Fibroblast of lung (primary cell): ENCODE results near the gene CHD6. TPM values are rescaled to one million over a fixed set of nuclear protein-coding genes. Genes with fewer than 3 reads are reported as not detected.

Experiments
- DNase-seq, 2 donors: peaks; one replicate each; pipeline versions ENCODE4 v3.0.0 to v3.0.0-alpha.2; 2010; ENCODE audit warnings: low read depth in 2 of 2
- H2AFZ ChIP-seq: 2 replicates; pipeline ENCODE4 v1.5.1; 2012; ENCODE audit warnings: low read length, control low read depth, inconsistent platforms
- H3K27ac ChIP-seq: 2 replicates; pipeline ENCODE4 v1.5.1; 2011; ENCODE audit warnings: low read length, control low read depth; ENCODE audit not compliant: insufficient read depth
- H3K27me3 ChIP-seq: 2 replicates; pipeline ENCODE4 v1.5.1; 2011; ENCODE audit warnings: mild to moderate bottlenecking, low read length; ENCODE audit not compliant: control insufficient read depth, insufficient read depth
- H3K36me3 ChIP-seq: 2 replicates; pipeline ENCODE4 v1.5.1; 2011; ENCODE audit warnings: low read length; ENCODE audit not compliant: control insufficient read depth, insufficient read depth
- H3K4me1 ChIP-seq: 2 replicates; pipeline ENCODE4 v1.5.1; 2011; ENCODE audit warnings: low read length; ENCODE audit not compliant: control insufficient read depth, insufficient read depth; ENCODE audit errors: extremely low read depth
- H3K4me2 ChIP-seq: 2 replicates; pipeline ENCODE4 v1.5.1; 2011; ENCODE audit warnings: low read length, control low read depth; ENCODE audit not compliant: insufficient read depth; ENCODE audit errors: extremely low read depth
- H3K4me3 ChIP-seq, 4 experiments: fragments of 200-600 bp in 1 of 4; sonication (generic) in 1 of 4; replicated peaks in 1 of 4; 2 replicates each; pipeline ENCODE4 v1.5.1; 2011 to 2016; ENCODE audit warnings: low read length in 4 of 4, low read depth in 3 of 4, mild to moderate bottlenecking in 3 of 4, control low read depth in 2 of 4, inconsistent platforms in 1 of 4, mixed read lengths in 1 of 4; ENCODE audit not compliant: insufficient read depth in 1 of 4; ENCODE audit errors: control extremely low read depth in 1 of 4
- H3K79me2 ChIP-seq: 2 replicates; pipeline ENCODE4 v1.5.1; 2012; ENCODE audit warnings: mild to moderate bottlenecking, low read length, inconsistent platforms; ENCODE audit not compliant: control insufficient read depth, insufficient read depth
- H3K9ac ChIP-seq: 2 replicates; pipeline ENCODE4 v1.5.1; 2011; ENCODE audit warnings: mild to moderate bottlenecking, low read length, control low read depth; ENCODE audit not compliant: insufficient read depth
- H3K9me3 ChIP-seq: 2 replicates; pipeline ENCODE4 v1.5.1; 2012; ENCODE audit warnings: low read depth, low read length; ENCODE audit not compliant: control insufficient read depth, insufficient read depth
- H4K20me1 ChIP-seq: 2 replicates; pipeline ENCODE4 v1.5.1; 2011; ENCODE audit warnings: low read length; ENCODE audit not compliant: control insufficient read depth, insufficient read depth; ENCODE audit errors: extremely low read depth
- CTCF ChIP-seq, 2 donors: IDR thresholded peaks in 1 of 2; conservative IDR thresholded peaks in 1 of 2; 1 replicate in 1 of 2; 2 replicates in 1 of 2; pipeline ENCODE4 v1.5.1; 2011 to 2012; ENCODE audit warnings: low read length in 2 of 2, control low read depth in 1 of 2, inconsistent platforms in 1 of 2, low read depth in 1 of 2, mild to moderate bottlenecking in 1 of 2
- EZH2 ChIP-seq: IDR thresholded peaks from 2 replicates; pipeline ENCODE4 v1.5.1; 2012; ENCODE audit warnings: low read length, control low read depth, mild to moderate bottlenecking; ENCODE audit errors: missing control alignments
- polyA plus RNA-seq, 2 donors: library from polyadenylated mRNA; depleted of rRNA in 1 of 2; stranded (reverse) in 1 of 2; unstranded in 1 of 2; fragments of >200 nt; gene quantifications; 2 replicates each; pipeline ENCODE4 v1.2.1, GENCODE V29; 2011 to 2012; ENCODE audit warnings: missing spikeins in 1 of 2
- total RNA-seq: library from RNA; depleted of rRNA; stranded (reverse); fragments of >200 nt; gene quantifications from 2 replicates; pipeline ENCODE4 v1.2.1, GENCODE V29; 2014

CHD6 gene
- total and polyA plus RNA-seq, 2 donors (not counting 1 experiment from before 2014, with no cell fraction given): 13.4 to 25.9 TPM

- TF ChIP-seq CTCF (conservative IDR thresholded peaks at IDR 0.05 in 1 of 2, IDR thresholded peaks at IDR 0.05 in 1 of 2; ENCODE audit: low read depth in 1 of 2, low read length in 2 of 2) (no peak), EZH2 (no peak)
- DNase-seq: peak in 1 of 2 donors; percentile 87
- no peak overlapping the region for H3K9ac ChIP-seq
These were observed 25.3 kb upstream of the CHD6 start for GRCh38 chr20:41643504-41643938.

GRCh38 chr20:41639630-41640029, 21.5 kb upstream of the CHD6 start:
- Histone ChIP-seq H4K20me1 (no peaks in the 10 kb centered on the region), H3K79me2 (no peaks in the 10 kb centered on the region), H3K4me2 (no peak overlapping the region), H3K27ac (no peak overlapping the region), H3K4me1 (no peaks in the 10 kb centered on the region), H3K36me3 (no peaks in the 10 kb centered on the region), H3K4me3 (no peak overlapping the region), H2AFZ (no peak overlapping the region), H3K9me3 (no peaks in the 10 kb centered on the region), H3K9ac (no peak overlapping the region), H3K27me3 (peaks cover 4% of the 10 kb centered on the region)
- DNase-seq: no peak
- TF ChIP-seq EZH2: no peak
- no peak for TF ChIP-seq CTCF (conservative IDR thresholded peaks at IDR 0.05 in 1 of 2, IDR thresholded peaks at IDR 0.05 in 1 of 2; ENCODE audit: low read depth in 1 of 2, low read length in 2 of 2)

More at GRCh38 chr20:41643504-41643938, 25.3 kb upstream of the CHD6 start:
- no peaks in the 10 kb centered on the region for H3K4me1 ChIP-seq
- no peaks in the 10 kb centered on the region for H4K20me1 ChIP-seq
- no peak overlapping the region for H3K4me2 ChIP-seq
- no peak overlapping the region for H2AFZ ChIP-seq
- H3K27ac ChIP-seq: no peak overlapping the region
- no peak overlapping the region for H3K4me3 ChIP-seq
- no peaks in the 10 kb centered on the region for H3K36me3 ChIP-seq
- no peaks in the 10 kb centered on the region for H3K9me3 ChIP-seq
- no peaks in the 10 kb centered on the region for H3K27me3 ChIP-seq
- H3K79me2 ChIP-seq: no peaks in the 10 kb centered on the region

- Histone ChIP-seq H3K4me2 (no peak overlapping the region), H2AFZ (no peak overlapping the region), H3K79me2 (no peaks in the 10 kb centered on the region), H3K27ac (no peak overlapping the region), H3K27me3 (peaks cover 4% of the 10 kb centered on the region), H3K9ac (no peak overlapping the region), H3K9me3 (no peaks in the 10 kb centered on the region), H4K20me1 (no peaks in the 10 kb centered on the region), H3K4me1 (no peaks in the 10 kb centered on the region), H3K36me3 (no peaks in the 10 kb centered on the region), H3K4me3 (no peak overlapping the region)
- DNase-seq: no peak
- no peak for TF ChIP-seq EZH2
- TF ChIP-seq CTCF (conservative IDR thresholded peaks at IDR 0.05 in 1 of 2, IDR thresholded peaks at IDR 0.05 in 1 of 2; ENCODE audit: low read depth in 1 of 2, low read length in 2 of 2): no peak
These were observed 20.3 kb upstream of the CHD6 start for GRCh38 chr20:41638456-41638855.
